NCI-H510A (cell line): Measurements from ENCODE around the gene DPP6.

Experiments
- DNase-seq: peaks from one replicate; lab custom pipeline; 2025; lab: John Stamatoyannopoulos, UW

Gene DPP6

GRCh38 chr7:154877031-154877430 lies 824.8 kb downstream of the DPP6 start:
- DNase-seq, result no peak

DNA sequence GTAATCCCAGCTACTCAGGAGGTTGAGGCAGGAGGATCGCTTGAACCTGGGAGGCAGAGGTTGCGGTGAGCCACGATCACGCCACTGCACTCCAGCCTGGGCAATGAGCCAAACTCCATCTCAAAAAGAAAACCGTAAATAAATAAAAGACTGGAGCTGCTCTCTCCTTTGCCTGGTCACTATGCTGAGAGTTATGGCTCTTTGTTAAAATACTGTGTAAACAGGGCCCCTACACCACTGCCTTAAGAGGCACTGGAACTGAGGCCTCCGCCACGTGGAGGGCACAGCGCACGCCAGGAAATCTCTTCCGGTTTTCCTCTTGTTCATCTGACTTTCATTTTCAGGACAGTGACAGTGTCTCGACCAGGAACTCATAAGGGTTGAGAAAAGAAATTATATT lies 827.4 kb downstream of the DPP6 start:
- peak; percentile 5 for DNase-seq

GRCh38 chr7:154880513-154880912 lies 828.3 kb downstream of the DPP6 start:
- no peak for DNase-seq

DNA sequence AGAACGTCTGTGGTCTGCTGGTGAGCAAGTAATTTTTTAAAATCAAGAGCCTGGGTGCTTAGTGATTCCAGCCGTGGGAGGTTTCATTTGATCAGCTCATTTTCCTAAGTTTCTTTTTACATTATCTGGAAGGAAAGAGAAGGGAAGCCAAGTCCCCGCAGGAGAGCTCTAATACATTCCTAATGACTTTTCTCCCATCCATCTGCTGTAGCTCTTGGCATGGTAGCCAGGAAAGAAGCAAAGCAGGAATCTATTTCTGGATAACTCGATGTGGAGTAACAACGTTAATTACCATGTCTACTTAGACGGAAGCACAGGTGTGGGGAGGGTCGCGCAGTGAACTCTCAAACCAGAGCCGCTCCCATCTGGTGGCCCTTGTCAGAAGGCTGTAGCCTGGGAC lies 828.8 kb downstream of the DPP6 start:
- DNase-seq, result no peak

- no peak for DNase-seq
Observed at GRCh38 chr7:154881526-154881925, 829.3 kb downstream of the DPP6 start.

- no peak for DNase-seq
Observed at GRCh38 chr7:154882931-154883474, 830.8 kb downstream of the DPP6 start.

GRCh38 chr7:154884348-154884920 lies 832.2 kb downstream of the DPP6 start:
- DNase-seq, result no peak

DNA sequence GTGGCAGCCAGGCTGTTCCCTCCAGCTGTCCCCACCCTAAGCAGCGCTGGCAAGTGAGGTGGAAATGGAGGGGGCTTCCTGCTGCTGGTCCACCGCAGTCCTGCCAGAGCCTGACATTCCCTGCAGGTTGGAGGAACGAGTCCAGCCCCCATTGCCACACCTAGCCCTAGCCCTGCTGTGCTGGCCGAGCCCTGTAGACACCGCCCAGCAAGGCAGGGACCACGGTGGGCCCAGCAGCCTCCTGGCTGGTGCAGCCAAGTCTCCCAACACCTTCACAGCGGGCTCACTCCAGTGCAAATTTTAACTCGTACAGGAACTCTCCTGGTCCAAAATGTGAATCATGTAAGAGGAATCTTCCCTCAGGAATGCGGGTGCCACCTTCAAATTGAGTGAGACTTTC lies 834.4 kb downstream of the DPP6 start:
- DNase-seq, result no peak

- DNase-seq, result no peak
Observed at GRCh38 chr7:154888690-154889089, 836.5 kb downstream of the DPP6 start.

- no peak for DNase-seq
Observed at GRCh38 chr7:154892459-154892858, 840.3 kb downstream of the DPP6 start.

- no peak for DNase-seq
Observed at GRCh38 chr7:154896076-154896475, 843.9 kb downstream of the DPP6 start.

DNA sequence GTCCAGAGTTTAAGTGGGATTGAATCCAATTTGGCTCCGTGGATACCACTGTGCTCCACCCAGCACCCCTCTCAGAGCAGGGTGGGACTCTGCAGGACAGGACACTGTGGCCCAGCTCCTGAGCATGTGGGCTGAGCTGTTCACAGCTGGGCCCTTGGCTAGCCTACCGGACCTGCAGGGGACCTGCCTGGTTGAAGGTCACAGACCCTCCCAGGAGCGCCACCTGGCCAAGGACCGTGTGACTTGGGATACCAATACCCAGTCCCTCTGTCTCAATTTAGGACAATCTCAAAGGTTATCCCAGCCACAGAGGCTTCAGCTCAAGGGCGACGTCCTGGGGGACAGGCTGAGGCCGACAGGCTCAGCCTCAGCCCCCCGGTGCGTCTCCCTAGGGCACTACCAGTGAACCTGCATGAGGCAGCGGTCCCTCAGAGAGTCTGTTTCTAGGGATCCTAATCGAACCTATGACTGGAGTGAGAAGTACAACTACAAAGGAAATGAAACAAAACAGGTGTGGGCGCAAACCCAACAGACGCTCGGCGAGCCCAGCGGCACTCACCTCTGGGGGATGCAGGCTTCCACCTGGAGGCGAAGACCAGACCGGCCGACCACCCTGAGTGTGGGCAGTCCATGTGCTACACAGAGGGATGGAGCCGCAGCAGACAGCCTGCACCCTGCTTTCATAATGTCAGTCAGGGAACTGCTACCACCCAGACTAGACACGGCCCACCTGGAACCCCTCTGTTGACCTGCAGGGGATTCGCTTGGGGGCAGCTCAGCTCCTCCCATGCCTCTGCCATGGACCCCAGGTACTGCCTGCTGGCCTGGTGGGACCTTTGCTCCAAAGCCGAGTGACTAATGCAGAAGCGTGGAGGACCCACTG lies 847.0 kb downstream of the DPP6 start:
- DNase-seq, result no peak

DNA sequence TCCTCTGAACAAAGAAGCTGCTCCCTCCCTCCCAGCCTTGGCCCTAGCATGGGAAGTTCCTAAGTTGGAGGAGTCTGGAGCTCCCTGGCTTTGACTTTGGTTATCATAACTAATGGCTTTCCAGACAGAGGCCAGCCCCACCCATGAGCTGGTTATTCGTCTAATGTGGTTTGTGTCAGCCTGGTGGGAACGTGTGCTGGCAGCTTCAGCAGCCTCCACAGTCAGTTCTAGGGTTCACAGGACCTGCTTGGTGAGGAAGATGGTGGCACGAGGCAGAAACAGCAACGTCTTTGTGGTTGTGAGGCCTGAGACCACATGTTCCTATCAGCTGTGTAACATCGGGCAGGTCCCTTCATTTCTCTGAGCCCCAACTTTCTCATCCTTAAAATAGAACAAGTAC lies 847.7 kb downstream of the DPP6 start:
- DNase-seq, result no peak

DNA sequence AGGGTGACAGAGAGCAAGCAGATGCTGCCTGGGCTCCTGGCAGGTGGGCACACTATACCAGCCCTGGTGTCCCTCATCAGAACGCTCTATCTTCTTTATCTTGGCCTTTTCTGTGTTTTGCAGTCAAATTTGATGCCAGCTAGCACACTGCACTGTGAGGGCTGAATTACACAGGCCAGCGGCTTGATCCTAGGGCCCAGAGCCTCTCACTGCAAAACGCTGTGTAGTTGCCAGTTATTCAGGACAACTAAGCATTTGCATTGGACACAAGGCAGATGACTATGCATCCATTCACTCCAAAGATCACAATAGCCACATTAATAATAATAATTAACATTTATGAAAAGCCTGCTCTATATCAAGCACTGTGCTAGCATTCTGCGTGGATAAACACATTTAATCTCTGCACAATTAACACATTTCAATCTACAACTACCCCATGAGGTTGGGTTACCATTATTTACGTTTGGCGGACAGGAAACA lies 850.4 kb downstream of the DPP6 start:
- DNase-seq, result no peak

GRCh38 chr7:154903083-154903731 lies 851.0 kb downstream of the DPP6 start:
- no peak for DNase-seq

DNA sequence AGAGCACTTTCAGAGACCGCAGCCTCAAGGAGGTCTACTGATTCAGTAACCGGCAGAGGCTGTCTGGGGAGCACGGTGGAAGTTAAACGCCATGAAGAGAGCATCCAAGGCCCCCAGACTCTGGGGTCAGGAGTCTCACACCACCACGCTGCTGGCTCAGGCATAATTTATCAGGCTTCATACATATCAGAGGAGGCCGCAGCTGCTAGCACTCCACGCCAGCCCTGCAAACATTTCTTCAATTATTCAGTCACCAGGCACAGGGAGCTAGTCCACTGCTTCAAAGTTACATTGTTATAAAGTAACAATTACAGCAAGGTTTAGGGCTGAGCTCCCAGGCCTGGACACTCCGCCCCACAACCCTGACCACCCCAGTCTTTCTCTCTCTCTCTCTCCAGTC lies 852.9 kb downstream of the DPP6 start:
- DNase-seq, result no peak

DNA sequence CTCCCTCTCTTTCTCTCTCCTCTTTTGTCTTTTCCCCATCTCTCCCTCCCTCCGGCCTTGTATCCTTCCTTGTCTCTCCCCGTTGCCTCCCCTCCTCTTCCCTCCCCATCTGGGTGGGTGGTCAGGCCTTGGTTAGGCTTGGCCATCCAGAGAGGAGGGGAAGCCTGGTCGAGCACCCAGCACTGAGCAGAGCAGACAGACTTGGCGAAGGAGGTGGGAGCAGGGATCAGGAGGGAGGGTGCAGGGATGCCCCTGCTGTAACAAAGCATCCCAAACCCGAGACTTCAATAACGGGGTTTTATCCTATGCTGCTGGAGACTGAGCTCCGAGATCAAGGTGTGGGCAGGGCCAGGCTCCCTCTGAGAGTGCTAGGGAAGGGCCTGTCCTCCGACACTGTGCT lies 853.4 kb downstream of the DPP6 start:
- no peak for DNase-seq

DNA sequence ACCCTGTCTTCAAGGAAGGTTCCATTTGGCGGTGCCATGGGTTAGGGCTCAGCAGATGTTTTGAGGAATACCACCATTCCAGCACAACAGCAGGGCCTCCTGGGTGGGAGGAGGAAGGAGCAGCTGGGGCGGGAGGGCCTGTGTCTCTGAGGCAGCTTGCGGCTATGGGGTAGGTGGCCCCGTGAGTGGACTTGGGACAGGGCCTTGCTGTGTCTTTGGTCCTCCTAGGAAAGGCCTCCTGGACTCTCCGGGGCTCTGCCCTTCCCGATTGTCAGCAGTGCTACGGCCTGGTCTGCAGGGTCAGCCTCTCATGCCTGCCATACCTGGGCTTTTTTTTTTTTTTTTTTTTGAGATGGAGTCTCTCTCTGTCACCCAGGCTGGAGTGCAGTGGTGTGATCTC lies 854.0 kb downstream of the DPP6 start:
- no peak for DNase-seq

DNA sequence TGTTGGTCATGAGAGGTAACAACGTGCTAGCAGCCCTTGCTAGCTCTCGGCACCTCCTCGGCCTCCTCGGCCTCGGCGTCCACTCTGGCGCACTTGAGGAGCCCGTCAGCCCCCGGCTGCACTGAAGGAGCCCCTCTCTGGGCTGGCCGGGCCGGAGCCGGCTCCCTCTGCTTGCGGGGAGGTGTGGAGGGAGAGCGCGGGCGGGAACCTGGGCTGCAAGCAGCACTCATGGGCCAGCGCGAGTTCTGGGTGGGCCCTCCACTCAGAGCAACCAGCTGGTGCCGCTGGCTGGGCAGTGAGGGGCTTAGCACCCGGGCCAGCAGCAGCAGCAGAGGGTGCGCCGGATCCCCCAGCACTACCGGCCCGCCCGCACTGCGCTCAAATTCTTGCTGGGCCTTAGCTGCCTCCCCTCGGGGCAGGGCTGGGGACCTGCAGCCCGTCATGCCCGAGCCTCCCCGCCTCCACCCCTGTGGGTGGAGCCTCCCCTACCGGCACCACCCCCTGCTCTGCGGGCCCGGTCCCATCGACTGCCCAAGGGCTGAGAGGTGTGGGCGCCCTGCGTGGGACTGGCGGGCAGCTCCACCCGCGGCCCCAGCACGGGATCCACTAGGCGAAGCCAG lies 854.6 kb downstream of the DPP6 start:
- no peak for DNase-seq

GRCh38 chr7:154907651-154908620 lies 855.7 kb downstream of the DPP6 start:
- no peak for DNase-seq
